OCI-LY3 (cell line): ENCODE measurements around the gene BHLHE23.

Experiments used
- H2AFZ ChIP-seq: fragments of 200-600, 300-600 bp; shearing (Covaris generic); 2 replicates; pipeline ENCODE4 v1.6.0; 2014; ENCODE audit warnings: antibody characterized with exemption, low read depth, low read length
- H3K27ac ChIP-seq: fragments of 200-600, 300-600 bp; sonication (generic); 2 replicates; pipeline ENCODE4 v1.5.1; 2014; ENCODE audit warnings: mild to moderate bottlenecking, low read length, moderate library complexity, mixed read lengths
- H3K27me3 ChIP-seq: fragments of 200-600, 300-600 bp; sonication (generic); 2 replicates; pipeline ENCODE4 v1.6.1; 2014; ENCODE audit warnings: low read depth, low read length, mixed read lengths
- H3K36me3 ChIP-seq: fragments of 200-600, 300-600 bp; sonication (generic); replicated peaks from 2 replicates; pipeline ENCODE3; 2014; ENCODE audit warnings: low read depth, low read length, mixed read lengths
- H3K4me1 ChIP-seq: fragments of 300-600, 200-600 bp; sonication (generic); 2 replicates; pipeline ENCODE4 v1.6.1; 2014; ENCODE audit warnings: low read length, mixed read lengths
- H3K4me2 ChIP-seq: fragments of 200-600, 300-600 bp; sonication (generic); 2 replicates; pipeline ENCODE4 v1.6.1; 2014; ENCODE audit warnings: low read length, mixed read lengths
- H3K4me3 ChIP-seq: fragments of 300-600, 200-600 bp; sonication (generic); 2 replicates; pipeline ENCODE4 v1.5.1; 2014; ENCODE audit warnings: antibody characterized with exemption, mild to moderate bottlenecking, low read length, moderate library complexity
- H3K79me2 ChIP-seq: fragments of 300-600, 200-600 bp; shearing (Covaris generic); 2 replicates; pipeline ENCODE4 v1.6.1; 2014; ENCODE audit warnings: mild to moderate bottlenecking, low read length, mixed read lengths
- H3K9ac ChIP-seq: fragments of 300-600, 200-600 bp; shearing (Covaris generic); 2 replicates; pipeline ENCODE4 v1.6.0; 2014; ENCODE audit warnings: mild to moderate bottlenecking, low read length, moderate library complexity
- H3K9me3 ChIP-seq: fragments of 200-600, 300-600 bp; shearing (Covaris generic); 2 replicates; pipeline ENCODE4 v1.6.1; 2014; ENCODE audit warnings: low read length, mixed read lengths; ENCODE audit not compliant: insufficient read depth
- H4K20me1 ChIP-seq: fragments of 200-600, 300-600 bp; sonication (generic); 2 replicates; pipeline ENCODE4 v1.6.1; 2016; ENCODE audit warnings: low read length, mixed read lengths; ENCODE audit not compliant: insufficient read depth
- CTCF ChIP-seq: fragments of 200-600, 300-600 bp; sonication (generic); IDR thresholded peaks from 2 replicates; pipeline ENCODE4 v1.5.1; 2014; ENCODE audit warnings: antibody characterized with exemption, low read length, low read depth
- EZH2phosphoT487 ChIP-seq: fragments of 200-600 bp; shearing (Covaris generic); IDR thresholded peaks from 2 replicates; pipeline ENCODE4 v1.6.1; 2018; ENCODE audit warnings: antibody characterized with exemption, mixed run types, low read depth

The BHLHE23 gene

GRCh38 chr20:62958388-62959100, 48.2 kb downstream of the BHLHE23 start:
- H3K4me3 ChIP-seq, result no peak overlapping the region
- H3K9ac ChIP-seq, result no peak overlapping the region
- H3K27me3 ChIP-seq, result no peaks in the 10 kb centered on the region
- no peak overlapping the region for H2AFZ ChIP-seq
- peaks cover 10% of the 10 kb centered on the region for H3K4me1 ChIP-seq
- no peak overlapping the region for H3K4me2 ChIP-seq
- H3K9me3 ChIP-seq, result no peaks in the 10 kb centered on the region
- TF ChIP-seq CTCF (no peak), EZH2phosphoT487 (no peak)
- H3K79me2 ChIP-seq, result peaks cover 38% of the 10 kb centered on the region
- no peak overlapping the region for H3K27ac ChIP-seq
- peaks cover 48% of the 10 kb centered on the region for H3K36me3 ChIP-seq
- H4K20me1 ChIP-seq, result peaks cover 34% of the 10 kb centered on the region

GRCh38 chr20:62957136-62958117, 49.3 kb downstream of the BHLHE23 start:
- Histone ChIP-seq H3K4me1 (peaks cover 11% of the 10 kb centered on the region), H2AFZ (no peak overlapping the region), H3K79me2 (peaks cover 49% of the 10 kb centered on the region), H3K27ac (no peak overlapping the region), H4K20me1 (peaks cover 34% of the 10 kb centered on the region), H3K36me3 (peaks cover 39% of the 10 kb centered on the region), H3K9me3 (no peaks in the 10 kb centered on the region), H3K4me2 (no peak overlapping the region), H3K9ac (no peak overlapping the region), H3K27me3 (no peaks in the 10 kb centered on the region), H3K4me3 (no peak overlapping the region)
- TF ChIP-seq EZH2phosphoT487 (no peak), CTCF (no peak)

- no peak overlapping the region for H2AFZ ChIP-seq
Measured at GRCh38 chr20:62956387-62957135, 50.2 kb downstream of the BHLHE23 start.

More at GRCh38 chr20:62956387-62957135, 50.2 kb downstream of the BHLHE23 start:
- no peaks in the 10 kb centered on the region for H3K9me3 ChIP-seq
- no peak overlapping the region for H3K4me3 ChIP-seq
- H3K79me2 ChIP-seq, result peaks cover 58% of the 10 kb centered on the region
- no peaks in the 10 kb centered on the region for H3K27me3 ChIP-seq
- no peak overlapping the region for H3K9ac ChIP-seq
- TF ChIP-seq CTCF, result no peak
- no peak for TF ChIP-seq EZH2phosphoT487
- H3K4me1 ChIP-seq, result peaks cover 18% of the 10 kb centered on the region
- no peak overlapping the region for H3K27ac ChIP-seq
- H3K36me3 ChIP-seq, result peaks cover 33% of the 10 kb centered on the region
- no peak overlapping the region for H3K4me2 ChIP-seq
- peaks cover 34% of the 10 kb centered on the region for H4K20me1 ChIP-seq
